HepG2 (cell line): Measurements from ENCODE around the gene CLDN3. TPM values are rescaled to one million over a fixed set of nuclear protein-coding genes. Genes with fewer than 3 reads are reported as not detected.

Experiments used
- ASH2L ChIP-seq: fragments of 300-600, 200-600 bp; sonication (generic); IDR thresholded peaks from 2 replicates; pipeline ENCODE4 v1.7.0; 2017; ENCODE audit warnings: low read depth, mild to moderate bottlenecking, moderate library complexity, mixed read lengths, low read length; ENCODE audit not compliant: insufficient read length
- BORCS8-MEF2B ChIP-seq: sonication (generic); formaldehyde crosslinking; IDR thresholded peaks from 2 replicates; pipeline ENCODE4 v1.8.0; 2022; ENCODE audit warnings: mild to moderate bottlenecking, missing genetic modification reagents
- FOXP4 ChIP-seq: sonication (generic); formaldehyde crosslinking; IDR thresholded peaks from 2 replicates; pipeline ENCODE4 v1.4.0; 2020; ENCODE audit warnings: missing genetic modification reagents
- HDAC2 ChIP-seq: sonication (generic); formaldehyde crosslinking; IDR thresholded peaks from 2 replicates; pipeline ENCODE4 v1.4.0; 2020; ENCODE audit warnings: missing genetic modification reagents
- PHF21A ChIP-seq: sonication (generic); formaldehyde crosslinking; IDR thresholded peaks from 2 replicates; pipeline ENCODE4 v1.5.0; 2020; ENCODE audit warnings: mild to moderate bottlenecking, missing genetic modification reagents
- POLR2AphosphoS2 ChIP-seq: IDR thresholded peaks from 2 replicates; pipeline ENCODE4 v1.6.1; 2011; ENCODE audit warnings: low read depth, low read length, improper control_type of control experiment
- SALL2 ChIP-seq: sonication (generic); formaldehyde crosslinking; IDR thresholded peaks from 2 replicates; pipeline ENCODE4 v1.8.1; 2023; ENCODE audit warnings: mild to moderate bottlenecking, missing genetic modification reagents, inconsistent platforms
- SKI ChIP-seq: fragments of 450-650 bp; IDR thresholded peaks from one replicate; pipeline ENCODE4 v1.6.1; 2018; ENCODE audit warnings: mild to moderate bottlenecking; ENCODE audit not compliant: partially characterized antibody
- SNAPC2 ChIP-seq: sonication (generic); formaldehyde crosslinking; IDR thresholded peaks from 2 replicates; pipeline ENCODE4 v1.8.1; 2022; ENCODE audit warnings: mild to moderate bottlenecking, missing genetic modification reagents
- TRAFD1 ChIP-seq: sonication (generic); formaldehyde crosslinking; IDR thresholded peaks from 2 replicates; pipeline ENCODE4 v1.5.1; 2020; ENCODE audit warnings: missing genetic modification reagents, mild to moderate bottlenecking, borderline replicate concordance
- XRCC5 ChIP-seq: fragments of 200-400 bp; formaldehyde crosslinking; optimal IDR thresholded peaks from 2 replicates; pipeline ENCODE3; 2017; ENCODE audit warnings: mild to moderate bottlenecking, low read length
- YEATS2 ChIP-seq: sonication (generic); formaldehyde crosslinking; IDR thresholded peaks from 2 replicates; pipeline ENCODE4 v1.4.0; 2020; ENCODE audit warnings: missing genetic modification reagents, borderline replicate concordance
- ZMYM3 ChIP-seq: sonication (generic); formaldehyde crosslinking; IDR thresholded peaks from 2 replicates; pipeline ENCODE4 v1.5.1; 2020; ENCODE audit warnings: mild to moderate bottlenecking, missing genetic modification reagents
- ZMYM4 ChIP-seq: sonication (generic); formaldehyde crosslinking; IDR thresholded peaks from 2 replicates; pipeline ENCODE4 v1.8.1; 2023; ENCODE audit warnings: mild to moderate bottlenecking, missing genetic modification reagents
- ZNF225 ChIP-seq: sonication (generic); formaldehyde crosslinking; IDR thresholded peaks from 2 replicates; pipeline ENCODE4 v1.4.0; 2020; ENCODE audit warnings: mild to moderate bottlenecking, missing genetic modification reagents
- ZNF235 ChIP-seq: sonication (generic); formaldehyde crosslinking; IDR thresholded peaks from 2 replicates; pipeline ENCODE4 v1.8.1; 2023; ENCODE audit warnings: mild to moderate bottlenecking, missing genetic modification reagents, borderline replicate concordance
- ZNF274 ChIP-seq: sonication (generic); formaldehyde crosslinking; IDR thresholded peaks from 2 replicates; pipeline ENCODE4 v1.5.1; 2020; ENCODE audit warnings: mild to moderate bottlenecking, missing genetic modification reagents
- ZNF430 ChIP-seq: sonication (generic); formaldehyde crosslinking; IDR thresholded peaks from 2 replicates; pipeline ENCODE4 v1.9.0; 2021; ENCODE audit warnings: mild to moderate bottlenecking, missing genetic modification reagents
- ZNF740 ChIP-seq: sonication (generic); formaldehyde crosslinking; IDR thresholded peaks from 2 replicates; pipeline ENCODE4 v1.4.0; 2020; ENCODE audit warnings: missing genetic modification reagents
- ZNF790 ChIP-seq: sonication (generic); formaldehyde crosslinking; IDR thresholded peaks from 2 replicates; pipeline ENCODE4 v1.8.0; 2022; ENCODE audit warnings: missing genetic modification reagents, mild to moderate bottlenecking, borderline replicate concordance
- ZSCAN25 ChIP-seq: sonication (generic); formaldehyde crosslinking; IDR thresholded peaks from 2 replicates; pipeline ENCODE4 v1.8.0; 2022; ENCODE audit warnings: mild to moderate bottlenecking, missing genetic modification reagents
- polyA plus RNA-seq, 8 experiments: library from polyadenylated mRNA; depleted of rRNA in 3 of 8; stranded (reverse) in 7 of 8; unstranded in 1 of 8; fragments of >200 nt; fragmentation: Illumina TruSeq in 4 of 8; extraction: Trizol in 4 of 8; gene quantifications; 2 replicates each; pipeline versions ENCODE4 v1.2.1 to v1.2.3, GENCODE V29; 2011 to 2016; ENCODE audit warnings: low read depth in 4 of 8, missing spikeins in 1 of 8, mixed read lengths in 1 of 8; ENCODE audit not compliant: insufficient read depth in 1 of 8
- total RNA-seq, 5 experiments: library from RNA; depleted of rRNA; stranded (reverse); fragments of >200 nt; fragmentation: Illumina TruSeq; extraction: Trizol; gene quantifications; 2 replicates each; pipeline ENCODE4 v1.2.3, GENCODE V29; 2016; ENCODE audit warnings: low read depth in 1 of 5
- TF ChIP-seq, protein P1 (sequence below): sonication (generic); formaldehyde crosslinking; IDR thresholded peaks from 2 replicates; pipeline ENCODE4 v1.5.1; 2020; ENCODE audit warnings: mild to moderate bottlenecking, missing genetic modification reagents, moderate library complexity
- TF ChIP-seq, protein P2 (sequence below): sonication (generic); formaldehyde crosslinking; conservative IDR thresholded peaks from 2 replicates; pipeline ENCODE4 v1.4.0; 2020; ENCODE audit warnings: missing genetic modification reagents

Gene CLDN3
- total and polyA plus RNA-seq, 2 of the 13 experiments (the other 11 are each of a cell fraction or from before 2014, with no cell fraction given) = 0.31 to 0.51 TPM

DNA sequence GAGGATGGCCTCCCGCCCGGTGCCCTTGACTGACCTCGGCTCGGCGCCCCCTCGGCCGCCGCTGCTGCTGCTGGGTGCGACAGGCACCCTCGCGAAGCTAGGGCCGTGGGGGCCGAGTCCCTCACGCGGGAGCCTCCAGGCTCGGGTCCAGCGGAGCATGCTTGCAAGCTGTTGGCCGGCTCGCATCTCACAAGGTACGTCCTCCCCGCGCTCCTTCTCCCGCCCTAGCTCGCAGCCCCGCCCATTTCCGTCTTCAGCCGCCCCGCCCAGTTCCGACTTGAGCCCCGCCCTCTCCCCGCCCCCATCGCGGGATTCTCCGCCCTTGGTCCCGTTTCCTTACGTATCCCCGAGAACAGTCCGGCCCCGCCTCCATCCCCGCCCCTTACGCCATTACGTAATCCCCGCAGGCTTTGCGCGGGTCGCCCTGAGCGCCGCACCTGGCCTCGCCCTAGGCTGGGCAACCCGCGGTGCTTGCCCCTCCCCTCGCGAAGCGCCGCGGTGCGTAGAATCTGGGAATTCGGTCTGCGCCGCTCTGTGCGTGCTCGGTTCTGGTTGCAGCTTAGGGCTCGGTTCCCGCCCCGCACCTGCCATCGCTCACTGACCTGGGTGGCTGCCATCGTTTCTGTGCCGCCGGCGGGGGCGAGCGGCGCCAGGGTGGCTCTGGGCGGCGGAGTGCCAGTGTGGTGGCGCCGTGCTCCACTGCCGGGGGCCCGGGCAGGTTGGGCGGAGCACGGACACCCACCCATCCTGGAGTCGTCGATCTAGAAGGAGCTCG lies 31.3 kb downstream of the CLDN3 start, which contains the start of gene ABHD11 (continued):
- TF ChIP-seq ZMYM3 (CRISPR knock-in tag) (peak; percentile 76), BORCS8-MEF2B (CRISPR knock-in tag) (peak; percentile 78; the same call in 1 of the 2 replicates), ASH2L (peak; percentile 69), ZNF740 (CRISPR knock-in tag) (peak; percentile 53; the same call in 1 of the 2 replicates), XRCC5 (peak; percentile 29), SNAPC2 (0 out of 2 replicates have a peak, but pooled peaks have one; percentile 47), ZNF430 (peak; percentile 83; the same call in 1 of the 2 replicates), ZNF225 (0 out of 2 replicates have a peak, but pooled peaks have one; percentile 29), SALL2 (CRISPR knock-in tag) (peak; percentile 62; the same call in 1 of the 2 replicates), FOXP4 (no peak), POLR2AphosphoS2 (no peak), HDAC2 (CRISPR knock-in tag) (peak; percentile 56; the same call in 1 of the 2 replicates), SKI (peak; percentile 21), ZSCAN25 (CRISPR knock-in tag) (peak; percentile 16; the same call in 1 of the 2 replicates), ZNF274 (peak; percentile 48; the same call in 1 of the 2 replicates), TRAFD1 (CRISPR knock-in tag) (peak; percentile 67), ZMYM4 (peak; percentile 59; the same call in 1 of the 2 replicates), PHF21A (CRISPR knock-in tag) (peak; percentile 77), ZNF235 (CRISPR knock-in tag) (peak; percentile 50; the same call in 1 of the 2 replicates), ZNF790 (CRISPR knock-in tag) (no peak), YEATS2 (CRISPR knock-in tag) (peak; percentile 66; the same call in 1 of the 2 replicates)
- TF ChIP-seq, protein P1, sequence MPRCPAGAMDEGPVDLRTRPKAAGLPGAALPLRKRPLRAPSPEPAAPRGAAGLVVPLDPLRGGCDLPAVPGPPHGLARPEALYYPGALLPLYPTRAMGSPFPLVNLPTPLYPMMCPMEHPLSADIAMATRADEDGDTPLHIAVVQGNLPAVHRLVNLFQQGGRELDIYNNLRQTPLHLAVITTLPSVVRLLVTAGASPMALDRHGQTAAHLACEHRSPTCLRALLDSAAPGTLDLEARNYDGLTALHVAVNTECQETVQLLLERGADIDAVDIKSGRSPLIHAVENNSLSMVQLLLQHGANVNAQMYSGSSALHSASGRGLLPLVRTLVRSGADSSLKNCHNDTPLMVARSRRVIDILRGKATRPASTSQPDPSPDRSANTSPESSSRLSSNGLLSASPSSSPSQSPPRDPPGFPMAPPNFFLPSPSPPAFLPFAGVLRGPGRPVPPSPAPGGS (CRISPR knock-in tag) = peak; percentile 37; the same call in 1 of the 2 replicates
- TF ChIP-seq, protein P2, sequence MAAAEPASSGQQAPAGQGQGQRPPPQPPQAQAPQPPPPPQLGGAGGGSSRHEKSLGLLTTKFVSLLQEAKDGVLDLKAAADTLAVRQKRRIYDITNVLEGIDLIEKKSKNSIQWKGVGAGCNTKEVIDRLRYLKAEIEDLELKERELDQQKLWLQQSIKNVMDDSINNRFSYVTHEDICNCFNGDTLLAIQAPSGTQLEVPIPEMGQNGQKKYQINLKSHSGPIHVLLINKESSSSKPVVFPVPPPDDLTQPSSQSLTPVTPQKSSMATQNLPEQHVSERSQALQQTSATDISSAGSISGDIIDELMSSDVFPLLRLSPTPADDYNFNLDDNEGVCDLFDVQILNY = peak; percentile 20; the same call in 1 of the 2 replicates
